Jurkat, Clone E6-1 (cell line): ENCODE measurements around the gene ARMC12.

Experiments used
- DNase-seq: peaks from one replicate; pipeline ENCODE4 v3.0.0-alpha.2; 2011; ENCODE audit warnings: low read depth, low spot score
- H3K4me3 ChIP-seq: 2 replicates; pipeline ENCODE4 v1.5.1; 2011; ENCODE audit warnings: mild to moderate bottlenecking, low read length, control low read depth, moderate library complexity

The ARMC12 gene

DNA sequence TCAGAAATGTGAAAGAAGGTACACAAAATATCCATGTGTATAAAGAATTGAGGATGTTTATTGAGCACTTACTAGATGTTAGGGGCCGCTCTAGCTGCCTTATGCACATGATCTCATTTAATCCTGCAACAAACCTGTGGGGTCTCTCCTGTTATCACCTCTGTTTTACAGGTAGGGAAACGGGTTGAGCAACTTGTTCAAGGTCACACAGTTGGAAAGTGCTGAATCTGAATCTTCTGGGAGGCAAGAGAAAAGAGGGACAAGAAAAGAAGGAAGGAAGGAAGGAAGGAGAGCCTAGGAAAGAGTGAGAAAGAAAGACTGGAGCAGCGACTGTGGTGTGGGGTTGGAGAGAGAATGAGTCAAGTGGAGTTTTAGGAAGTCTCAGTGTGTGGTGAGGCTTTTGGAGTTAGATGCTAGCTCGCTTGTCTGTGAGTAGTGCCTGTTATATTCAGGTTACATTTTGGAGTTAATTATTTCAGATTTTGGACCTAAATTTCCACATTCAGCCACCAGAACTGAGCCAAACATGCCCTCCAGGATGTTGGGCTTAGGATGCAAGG lies 51.7 kb downstream of the ARMC12 start:
- no peak overlapping the region for H3K4me3 ChIP-seq
- no peak for DNase-seq

DNA sequence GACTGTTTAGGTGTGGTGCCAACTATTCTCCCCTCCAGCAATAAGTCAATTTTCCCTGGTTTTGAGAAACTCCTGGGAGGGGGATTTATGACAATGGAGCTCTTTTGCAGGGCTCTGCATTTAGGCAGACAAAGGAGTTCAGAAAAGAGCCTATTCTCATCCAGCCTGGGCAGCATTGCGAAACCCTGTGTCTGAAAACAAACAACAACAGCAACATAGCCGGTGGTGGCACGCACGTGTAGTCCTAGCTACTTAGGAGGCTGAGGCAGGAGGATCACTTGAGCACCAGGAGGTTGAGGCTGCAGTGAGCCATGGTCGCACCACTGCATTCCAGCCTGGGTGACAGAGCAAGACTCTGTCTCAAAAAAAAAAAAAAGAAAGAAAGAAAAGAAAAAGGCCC lies 53.9 kb downstream of the ARMC12 start:
- DNase-seq, result no peak
- no peak overlapping the region for H3K4me3 ChIP-seq

- DNase-seq, result no peak
Measured at GRCh38 chr6:35794536-35795452, 58.0 kb downstream of the ARMC12 start.

DNA sequence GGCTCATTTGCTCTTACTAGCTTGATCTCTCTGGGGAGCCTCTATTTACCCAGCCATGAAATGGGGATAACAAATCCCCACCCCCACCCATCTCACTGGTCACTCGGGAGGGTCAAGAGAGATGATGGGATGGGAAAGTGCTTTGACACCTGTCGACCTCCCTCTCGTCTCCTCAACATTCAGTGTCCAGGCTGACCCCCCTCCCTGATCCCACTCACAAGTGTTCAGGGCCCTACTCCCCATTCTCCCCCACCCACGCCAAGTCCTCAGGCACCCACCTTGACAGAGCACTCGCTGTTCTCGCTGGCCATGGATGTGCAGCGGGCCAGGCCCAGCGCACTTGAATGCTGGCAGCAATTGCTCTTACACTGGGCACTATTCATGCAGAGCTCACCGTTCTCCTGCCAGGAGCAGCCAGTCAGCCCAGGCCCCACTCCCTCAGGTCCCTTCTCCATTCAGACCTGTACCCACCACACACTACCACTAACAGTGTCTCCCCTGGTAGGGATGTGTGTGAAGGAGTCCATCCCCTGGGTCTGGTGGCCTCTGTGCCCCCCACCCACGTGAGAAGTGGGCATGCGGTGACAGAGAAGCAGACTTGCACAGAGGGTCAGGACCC lies 58.7 kb downstream of the ARMC12 start:
- no peak for DNase-seq
- no peak overlapping the region for H3K4me3 ChIP-seq

More at GRCh38 chr6:35794536-35795452, 58.0 kb downstream of the ARMC12 start:
- H3K4me3 ChIP-seq, result no peak overlapping the region

- no peak for DNase-seq
Measured at GRCh38 chr6:35796236-35796635, 59.4 kb downstream of the ARMC12 start.

GRCh38 chr6:35797837-35798526 lies 61.1 kb downstream of the ARMC12 start:
- DNase-seq, result no peak

More at GRCh38 chr6:35796236-35796635, 59.4 kb downstream of the ARMC12 start:
- H3K4me3 ChIP-seq, result no peak overlapping the region

More at GRCh38 chr6:35797837-35798526, 61.1 kb downstream of the ARMC12 start:
- no peak overlapping the region for H3K4me3 ChIP-seq
